HG02642 (cell line): ENCODE measurements around the gene PRKCA.
"Not testable (repeated sequence)": the region's sequence is repeated elsewhere in the genome, so short reads cannot be mapped to it uniquely, and the experiment has no call there.

Experiments used
- ATAC-seq: cut with Tn5 transposase; IDR thresholded peaks from one replicate; pipeline ENCODE4 v1.9.1; 2021; ENCODE audit warnings: mild to moderate bottlenecking; ENCODE audit not compliant: unreplicated experiment, poor library complexity

Gene PRKCA

DNA sequence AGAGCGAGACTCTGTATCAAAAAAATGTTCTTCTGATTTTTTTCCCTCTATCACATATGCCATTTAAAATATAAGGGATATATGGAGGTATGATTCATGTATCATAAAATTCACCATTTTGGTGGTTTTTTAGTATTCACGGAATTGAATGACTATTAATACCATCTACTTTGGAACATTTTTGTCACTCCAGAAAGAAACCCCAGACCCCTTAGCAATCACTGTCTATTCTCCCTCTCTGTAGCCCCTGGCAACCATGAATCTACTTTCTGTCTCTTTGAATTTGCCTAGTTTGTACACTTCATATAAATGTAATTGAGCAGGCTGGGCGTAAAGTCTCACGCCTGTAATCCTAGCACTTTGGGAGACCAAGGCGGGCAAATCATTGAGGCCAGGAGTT, 75.9 kb downstream of the PRKCA start:
- no peak for ATAC-seq

DNA sequence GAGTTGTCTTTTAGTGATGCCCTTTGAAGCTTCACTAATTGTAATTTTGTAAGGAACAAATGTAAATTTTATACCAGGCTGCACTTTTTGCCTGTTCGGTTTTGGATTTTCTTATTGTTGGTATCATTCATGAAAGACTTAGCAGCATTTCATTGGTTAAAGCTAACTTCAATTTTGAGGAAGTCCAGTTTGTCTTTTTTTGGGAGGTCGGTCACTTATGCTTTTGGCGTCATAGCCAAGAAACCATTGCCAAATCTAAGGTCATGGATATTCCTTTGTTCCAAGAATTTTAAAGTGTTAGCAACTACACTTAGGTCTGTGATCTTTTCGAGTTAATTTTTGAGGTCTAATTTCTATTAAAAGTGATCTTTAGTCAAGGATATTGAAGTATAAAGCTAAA, 77.1 kb downstream of the PRKCA start:
- ATAC-seq, result no peak

DNA sequence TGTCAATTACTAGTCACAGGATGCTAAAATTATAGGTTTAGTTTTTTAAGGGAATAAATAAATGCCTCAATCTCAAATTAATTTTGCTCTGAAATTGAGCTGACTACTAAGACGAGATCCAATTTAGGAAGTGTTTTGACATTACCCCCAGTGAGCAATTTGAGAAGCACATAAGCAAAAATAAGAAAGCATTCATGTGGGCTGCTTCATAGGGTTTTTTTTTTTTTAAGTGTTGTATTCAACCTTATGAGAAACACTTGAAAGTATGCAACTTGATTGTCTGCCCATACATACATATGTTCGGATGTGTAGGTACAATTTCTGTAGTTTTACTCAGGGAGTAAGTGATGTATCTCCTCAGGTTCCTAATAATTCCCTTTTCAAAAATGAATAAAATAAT, 77.6 kb downstream of the PRKCA start:
- ATAC-seq, result no peak

DNA sequence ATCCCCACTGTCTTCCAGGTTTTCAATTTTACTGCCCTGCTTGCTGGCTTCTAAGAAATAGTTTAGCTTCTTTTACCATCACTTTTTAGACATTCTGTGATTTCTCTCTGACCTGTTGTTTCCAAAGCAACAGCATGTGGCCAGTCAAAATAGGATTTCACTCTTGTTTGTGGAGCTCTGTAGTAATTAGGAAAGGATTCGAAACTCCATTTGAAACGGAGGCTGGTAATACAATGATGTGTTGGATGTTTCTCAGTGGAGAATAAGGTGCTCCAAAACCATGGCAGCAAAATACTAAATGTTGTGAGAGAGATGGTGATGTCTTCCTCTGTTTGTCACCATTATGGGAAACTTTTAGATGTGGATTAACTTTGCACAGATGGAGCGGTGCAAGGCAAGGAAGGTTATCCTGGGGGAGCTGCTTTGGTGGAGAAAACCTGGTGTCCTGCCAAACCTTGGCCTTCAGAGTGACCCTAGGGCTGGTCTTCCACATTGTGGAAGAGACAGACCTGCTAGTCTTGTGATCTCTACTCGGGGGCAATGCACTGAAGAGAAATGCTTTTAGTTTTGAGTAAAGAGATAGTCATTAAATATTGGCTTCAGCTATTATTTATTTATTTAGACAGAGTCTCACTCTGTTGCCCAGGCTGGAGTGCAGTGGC, 79.4 kb downstream of the PRKCA start:
- ATAC-seq, result no peak

DNA sequence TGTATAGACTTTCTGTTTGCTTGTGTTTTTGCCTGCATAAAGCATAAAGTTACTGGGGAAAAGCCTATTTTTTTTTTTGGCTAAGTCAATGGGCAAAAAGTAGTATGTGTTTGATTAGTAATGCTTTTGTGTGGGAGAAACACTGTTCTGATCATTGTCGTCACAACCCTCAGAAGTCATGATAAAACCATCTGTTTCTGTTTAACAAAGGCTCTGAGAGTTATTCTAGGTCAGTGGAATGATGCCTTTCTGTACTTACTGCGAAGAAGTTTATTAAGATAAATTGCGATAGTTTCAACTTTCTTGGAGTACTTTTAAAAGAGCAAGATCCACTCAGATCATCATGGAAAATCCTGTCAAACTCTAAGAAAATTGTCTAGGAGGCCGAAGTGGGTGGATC, 80.9 kb downstream of the PRKCA start:
- ATAC-seq, result no peak

DNA sequence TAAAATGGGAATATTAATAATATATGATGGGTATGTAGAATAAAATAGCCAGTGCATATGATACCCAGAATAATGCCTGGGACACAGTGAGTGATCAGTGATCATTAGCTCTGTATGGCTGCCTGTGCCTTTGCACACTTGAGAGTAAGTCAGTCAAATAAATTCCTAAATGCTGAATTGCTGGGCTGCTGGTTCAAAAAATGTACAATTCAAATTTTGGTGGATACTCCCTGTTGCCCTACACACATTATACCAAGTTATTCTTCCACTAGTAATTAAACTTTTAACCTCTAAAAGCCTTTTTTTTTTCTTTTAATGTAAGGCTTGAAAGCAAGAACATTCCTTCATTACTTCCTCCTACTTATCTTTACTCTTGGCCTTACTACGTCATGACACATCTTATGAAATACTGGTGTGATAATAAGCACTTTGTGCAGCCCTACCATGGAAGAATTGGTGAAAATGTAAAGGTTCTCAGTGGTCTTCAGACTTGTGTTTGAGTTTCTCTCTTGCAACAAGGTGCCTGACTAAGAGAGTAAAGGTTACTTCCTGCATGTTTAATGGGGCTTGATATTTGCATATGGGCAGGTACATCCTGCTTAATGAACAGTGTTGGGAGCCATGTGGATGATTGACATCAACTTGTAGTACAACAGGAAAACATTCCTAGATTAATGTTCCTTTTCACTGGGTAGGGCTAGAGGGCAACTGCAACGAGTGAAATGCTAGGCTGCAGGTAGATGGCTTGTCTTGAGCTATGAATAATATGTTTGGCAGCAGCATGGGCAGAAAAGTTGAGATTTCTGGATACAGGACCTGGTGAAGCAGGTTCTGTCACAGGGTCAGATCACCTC, 84.3 kb downstream of the PRKCA start:
- no peak for ATAC-seq

DNA sequence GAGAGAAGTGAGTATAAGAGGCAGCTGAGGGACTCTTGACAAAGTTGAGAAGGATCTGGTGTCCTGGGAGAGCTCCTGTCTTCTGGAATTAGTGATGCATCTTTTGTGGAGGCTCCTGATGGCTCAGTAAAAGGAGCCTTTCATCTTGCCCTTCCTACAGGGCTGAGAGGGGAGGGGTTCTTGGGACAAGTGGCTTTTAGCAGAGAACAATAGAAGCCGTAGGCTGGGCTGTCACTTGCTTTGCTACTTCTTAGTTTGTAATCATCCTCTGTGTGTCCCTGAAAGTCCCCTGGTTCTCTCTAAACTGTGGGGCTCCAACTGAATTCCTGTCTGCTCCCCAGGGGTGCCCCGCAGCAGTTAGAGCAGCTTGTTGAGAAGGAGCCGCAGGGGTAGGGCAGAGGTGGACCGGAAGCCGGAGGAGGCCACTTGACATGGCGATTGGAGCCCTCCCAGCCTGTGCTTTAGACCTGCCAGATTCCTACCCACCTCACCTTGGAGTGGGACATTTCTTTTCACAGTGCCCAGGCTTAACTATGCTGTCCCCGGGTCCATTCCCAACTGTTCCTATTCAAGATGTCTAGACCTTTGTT, 85.1 kb downstream of the PRKCA start:
- no peak for ATAC-seq

DNA sequence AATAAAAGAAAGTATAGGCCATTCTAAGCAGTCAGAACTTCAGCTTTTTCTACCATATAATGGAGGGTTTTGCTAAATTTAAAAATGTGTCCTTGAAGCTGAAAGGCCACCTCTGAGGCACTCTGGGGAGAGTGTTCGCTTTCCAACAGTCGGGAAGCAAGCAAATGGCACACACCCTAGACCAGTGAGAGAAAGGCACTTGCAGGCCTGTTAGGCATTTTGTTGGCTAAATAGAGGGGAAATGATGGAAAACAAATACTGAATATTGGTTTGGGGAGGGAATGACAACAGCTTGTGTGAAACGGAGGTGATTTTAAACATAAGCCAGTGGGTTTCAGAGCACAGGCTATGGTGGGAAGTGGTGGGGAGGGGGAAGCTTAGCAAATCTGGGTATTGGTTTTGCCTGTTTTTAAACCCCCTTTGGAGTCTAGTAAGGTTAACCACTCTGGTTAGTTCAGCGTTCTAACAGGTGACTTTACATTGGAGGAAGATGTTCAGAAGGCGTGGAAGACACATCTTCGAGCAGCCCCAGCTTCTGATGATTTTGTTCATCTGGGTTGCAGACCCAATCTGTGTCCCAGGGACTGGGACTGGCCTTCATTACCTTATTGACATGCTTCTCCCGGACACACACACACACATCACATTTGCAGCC, 90.5 kb downstream of the PRKCA start:
- no peak for ATAC-seq

DNA sequence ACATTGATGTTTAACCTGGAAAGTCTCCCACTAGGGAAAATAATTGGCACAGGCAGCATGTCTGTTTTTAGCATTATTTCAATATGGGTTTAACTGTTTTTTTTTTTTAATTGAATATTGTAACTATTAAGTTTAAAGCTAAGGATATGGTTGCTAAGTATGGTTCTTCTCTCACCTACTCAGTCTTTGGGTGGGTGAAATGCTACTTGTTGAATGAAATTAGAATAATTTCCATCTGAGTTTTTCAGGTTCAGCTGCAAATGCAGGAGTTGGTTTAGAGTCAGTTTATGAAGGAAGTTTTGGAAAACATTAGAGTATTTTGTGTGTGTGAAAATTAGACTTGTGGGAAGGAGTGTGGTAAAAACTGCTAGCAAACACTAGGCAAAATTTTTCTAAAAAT, 93.5 kb downstream of the PRKCA start:
- ATAC-seq, result no peak

DNA sequence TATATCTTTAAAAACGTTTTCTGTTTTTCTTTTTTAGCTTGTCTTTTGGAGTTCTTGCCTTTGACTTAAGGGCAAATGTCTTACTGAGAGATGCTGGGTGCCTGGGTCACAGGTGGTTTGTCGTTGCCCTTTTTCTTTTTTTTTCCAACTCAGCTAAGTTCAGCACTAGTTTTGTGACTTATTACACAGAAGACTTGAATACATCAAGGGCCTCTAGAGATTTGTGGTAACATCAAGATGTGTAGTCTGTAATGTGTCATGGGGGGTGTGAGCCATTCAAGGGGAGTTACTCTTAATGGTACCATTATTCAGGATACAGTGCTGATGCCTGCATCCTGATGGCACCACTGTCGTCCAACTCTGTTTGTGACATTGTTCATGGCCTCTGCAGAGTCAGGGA, 95.1 kb downstream of the PRKCA start:
- ATAC-seq, result no peak

DNA sequence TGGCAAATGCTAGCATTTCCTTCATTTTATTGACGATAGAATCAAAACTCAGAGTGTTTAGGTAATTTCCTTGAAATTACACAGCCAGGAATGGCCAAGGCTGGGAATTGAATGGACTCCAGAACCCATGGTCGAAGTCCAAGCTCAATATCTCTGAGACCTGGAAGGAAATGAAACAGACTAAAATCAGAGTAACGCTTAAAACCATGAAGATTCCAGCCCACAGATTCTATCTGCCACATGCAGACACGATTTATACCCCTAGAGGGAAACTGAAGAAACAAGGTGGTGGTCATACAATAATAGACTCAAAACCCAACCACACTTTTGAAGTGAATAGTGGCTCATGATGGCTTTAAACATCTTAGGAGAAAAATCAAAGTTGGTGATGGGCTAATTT, 95.6 kb downstream of the PRKCA start:
- no peak for ATAC-seq

DNA sequence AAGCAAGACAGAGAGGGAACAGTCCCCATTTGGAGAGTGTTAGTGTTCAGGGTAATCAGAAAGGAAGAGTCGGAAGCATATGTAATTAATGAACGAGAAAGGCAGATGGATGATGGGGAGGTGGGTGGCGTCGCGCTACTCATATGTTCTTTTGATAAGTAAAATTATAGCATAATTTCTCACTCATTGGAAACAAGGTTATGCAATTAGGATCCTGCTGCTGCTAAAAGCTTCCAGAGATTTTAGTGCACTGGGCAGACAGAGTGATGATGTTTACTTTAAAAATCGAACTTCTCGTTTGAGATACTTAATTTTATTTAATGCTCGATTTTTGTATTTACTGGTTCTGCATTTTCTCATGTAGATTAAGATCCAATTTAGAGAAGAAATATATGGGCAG, 96.2 kb downstream of the PRKCA start:
- ATAC-seq, result no peak

DNA sequence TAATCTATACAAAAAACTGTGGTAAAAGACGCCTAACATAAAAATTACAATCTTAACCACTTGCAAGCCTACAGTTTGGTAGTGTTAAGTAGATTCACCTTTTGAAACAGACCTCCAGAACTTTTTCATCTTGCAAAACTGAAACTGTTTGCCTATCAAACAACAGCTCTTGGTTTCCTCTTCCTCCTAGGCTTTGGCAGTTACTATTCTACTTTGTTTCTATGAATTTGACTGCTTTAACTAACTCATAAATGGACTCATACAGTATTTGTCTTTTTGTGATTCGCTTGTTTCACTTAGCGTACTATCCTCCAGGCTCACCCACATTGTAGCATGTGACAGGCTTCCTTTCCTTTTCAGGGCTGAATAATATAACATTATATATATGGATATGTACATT, 97.0 kb downstream of the PRKCA start:
- ATAC-seq, result no peak

DNA sequence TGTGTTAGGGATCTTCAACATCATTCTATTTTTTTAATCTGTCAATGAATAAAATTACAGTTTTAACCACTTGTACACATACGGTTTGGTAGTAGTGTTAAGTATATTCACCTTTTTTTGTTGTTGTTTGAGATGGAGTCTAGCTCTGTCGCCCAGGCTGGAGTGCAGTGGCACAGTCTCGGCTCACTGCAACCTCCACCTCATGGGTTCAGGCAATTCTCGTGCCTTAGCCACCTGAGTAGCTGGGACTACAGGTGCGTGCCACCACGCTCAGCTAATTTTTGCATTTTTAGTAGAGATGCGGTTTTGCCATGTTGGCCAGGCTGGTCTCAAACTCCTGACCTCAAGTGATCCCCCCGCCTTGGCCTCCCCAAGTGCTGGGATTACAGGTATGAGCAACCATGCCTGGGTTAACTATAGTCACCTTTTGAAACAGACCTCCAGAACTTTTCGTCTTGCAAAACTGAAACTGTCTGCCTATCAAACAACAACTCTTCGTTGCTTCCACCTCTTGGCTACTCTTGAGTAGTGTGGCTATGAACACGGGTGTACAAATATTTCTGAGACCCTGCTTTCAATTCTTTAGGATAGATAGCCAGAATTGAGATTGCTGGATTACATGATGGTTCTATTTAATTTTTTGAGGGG, 97.8 kb downstream of the PRKCA start:
- ATAC-seq, result not testable (repeated sequence)

DNA sequence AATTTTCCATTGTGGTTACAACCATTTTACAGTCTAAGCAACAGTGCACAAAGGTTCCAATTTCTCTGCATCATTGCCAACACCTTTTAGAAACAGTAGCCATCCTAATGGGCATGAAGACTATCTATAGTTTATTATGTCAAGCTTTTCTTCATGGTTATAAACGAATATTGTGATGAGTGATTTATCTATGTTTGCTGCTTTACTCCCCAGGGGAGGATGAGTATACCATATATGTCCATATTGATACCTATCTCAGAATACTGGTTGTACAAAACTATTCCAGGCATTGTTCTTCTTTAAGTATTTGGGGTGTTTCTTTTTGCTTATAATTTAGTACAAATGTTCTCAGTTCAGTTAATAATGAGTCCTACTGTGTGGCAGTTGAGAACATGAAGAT, 98.3 kb downstream of the PRKCA start:
- ATAC-seq, result no peak

DNA sequence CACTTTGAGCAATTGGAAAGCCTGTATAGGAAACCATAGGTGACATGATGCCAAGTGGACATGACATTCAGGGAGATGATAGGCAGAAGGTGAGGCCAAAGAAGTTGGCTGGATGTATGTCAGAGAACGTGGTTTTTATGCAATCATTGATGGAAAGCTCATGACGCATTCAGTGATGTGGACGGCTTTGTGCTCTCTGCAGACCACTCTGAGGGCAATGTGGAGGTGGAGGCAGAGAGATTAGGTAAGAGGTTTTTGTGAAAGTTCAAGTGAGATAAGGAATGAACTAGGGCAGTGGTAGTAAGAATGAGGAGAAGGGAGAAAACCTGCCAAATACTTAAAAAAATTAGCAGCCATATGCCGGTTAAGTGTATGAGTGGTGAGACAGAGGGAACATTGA, 99.0 kb downstream of the PRKCA start:
- no peak for ATAC-seq

DNA sequence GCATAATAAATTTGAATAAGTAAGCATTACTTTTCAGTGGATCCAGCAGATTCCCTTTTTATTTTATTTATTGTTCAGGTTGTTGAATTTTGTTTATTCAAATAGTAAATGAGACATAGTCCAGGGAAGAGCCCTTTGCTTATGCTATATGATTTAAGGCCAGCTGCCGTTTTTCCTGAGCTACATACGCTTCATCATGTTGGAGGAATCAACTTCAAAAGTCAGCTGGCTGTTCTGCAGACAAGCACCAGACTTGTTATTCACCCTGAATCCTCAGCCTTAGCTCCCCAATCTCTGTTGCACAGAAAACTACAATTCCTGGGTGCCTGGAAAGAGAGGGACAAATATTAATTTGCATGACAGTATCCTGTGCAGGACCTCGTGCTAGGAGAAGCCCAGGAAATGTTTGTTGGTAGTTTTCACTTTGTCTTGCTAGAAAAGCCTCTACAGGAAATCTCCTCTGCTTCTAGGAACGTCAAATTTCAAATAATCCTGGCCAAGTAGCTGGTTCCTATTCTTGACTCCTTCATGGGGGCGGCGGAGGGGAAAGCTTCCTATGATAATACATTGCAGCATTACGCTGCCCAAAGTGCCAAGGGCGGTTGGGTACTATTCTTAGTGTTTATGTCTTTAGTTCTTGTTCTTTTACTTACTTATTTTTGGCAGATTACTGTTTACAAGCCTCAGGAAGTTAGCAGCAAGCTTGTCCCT, 101.6 kb downstream of the PRKCA start:
- ATAC-seq, result no peak

DNA sequence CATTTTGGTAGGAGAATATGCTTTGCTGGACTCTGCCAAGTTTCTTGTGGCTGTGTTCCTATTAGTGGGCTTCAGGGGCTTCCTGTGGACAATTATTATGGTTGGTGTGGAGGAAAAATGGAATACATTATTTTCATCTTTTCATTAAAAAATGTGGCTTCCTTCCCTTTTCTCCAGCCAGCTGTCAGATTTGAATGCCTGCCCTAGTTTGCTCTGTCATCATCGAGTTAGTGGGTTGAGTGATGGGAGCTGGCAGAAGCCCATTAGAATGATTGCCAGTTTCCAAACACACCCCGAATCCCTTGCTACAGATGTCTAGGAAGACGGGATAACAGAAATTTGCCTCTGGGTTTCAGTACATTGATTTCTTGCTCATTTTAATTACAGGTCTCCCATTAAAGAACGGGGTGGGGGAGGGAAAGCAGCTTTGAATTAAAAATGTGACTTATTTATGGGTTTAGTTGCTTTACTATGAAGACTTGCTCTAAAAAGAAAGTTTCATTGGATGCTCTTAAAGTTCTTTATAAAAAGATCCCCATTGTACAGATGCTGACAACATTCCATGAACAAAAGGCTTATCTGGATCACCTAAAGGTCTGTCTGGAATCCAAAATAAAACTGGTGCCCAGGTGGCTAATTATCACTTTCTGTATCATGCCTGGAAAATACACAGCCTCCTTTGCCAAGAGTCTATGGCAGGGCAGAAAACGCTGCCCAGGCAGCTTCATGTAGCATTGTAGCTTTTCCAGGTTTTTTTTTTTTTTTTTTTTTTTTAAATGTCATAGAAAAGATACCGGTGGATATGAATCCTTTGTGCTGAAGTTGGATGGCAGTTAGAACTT, 103.6 kb downstream of the PRKCA start:
- no peak for ATAC-seq
